ENCODE measurements around the gene GABRD.

DNA sequence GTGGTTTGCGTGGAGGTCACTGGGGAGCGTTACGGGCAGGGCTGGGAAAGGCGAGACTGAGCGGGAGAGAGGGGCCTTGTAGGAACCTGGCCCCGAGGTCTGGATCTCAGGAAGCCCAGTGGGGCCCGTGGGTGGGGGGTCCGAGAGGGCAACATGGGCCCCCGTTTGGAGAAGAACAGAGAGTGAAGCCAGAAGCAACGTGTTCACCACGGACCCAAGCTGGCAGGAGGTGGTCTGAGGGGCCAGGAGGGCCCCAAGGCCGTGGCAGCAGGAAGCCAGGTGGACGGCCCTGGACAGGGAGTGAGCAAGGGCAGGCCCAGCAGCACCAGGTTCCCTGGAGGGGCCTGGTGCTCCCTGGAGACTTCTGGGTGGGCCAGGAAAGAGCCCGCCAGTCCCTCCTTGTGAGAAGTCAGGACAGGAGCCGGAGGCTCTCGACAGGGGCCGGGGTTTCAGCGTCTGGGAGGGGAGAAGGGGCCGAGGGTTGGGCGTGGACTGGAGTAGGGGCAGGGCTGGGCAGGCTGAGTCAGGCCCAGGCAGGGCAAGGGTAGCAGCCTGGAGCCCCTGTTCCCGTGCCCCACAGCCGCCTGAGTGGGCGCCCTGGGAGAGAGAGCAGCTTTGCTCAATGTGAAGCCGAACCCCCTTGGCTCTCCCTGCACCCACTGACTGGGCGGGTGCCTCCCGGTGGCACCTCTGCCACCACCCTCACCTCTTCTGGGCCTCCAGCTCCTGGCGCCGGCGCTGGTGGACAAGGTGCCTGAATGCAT, 49.0 kb upstream of the GABRD start:
- TF ChIP-seq CTCF (conservative IDR thresholded peaks at IDR 0.05): no peak
- TF ChIP-seq ZFX (IDR thresholded peaks at IDR 0.05): no peak
